IMR-90 (cell line): ENCODE data around the gene ZNF273. TPM values are rescaled to one million over a fixed set of nuclear protein-coding genes. Genes with fewer than 3 reads are reported as not detected.

Experiments
- ATAC-seq: fragments of 200-7000 bp; cut with Tn5 transposase; 2 replicates; pipeline ENCODE4 v1.9.1; 2020; ENCODE audit warnings: low read depth, mild to moderate bottlenecking, moderate library complexity
- BruUV-seq: library from RNA; stranded (reverse); fragments of 400-500 nt; replicated peaks from 2 replicates; lab custom pipeline; 2021; lab: Mats Ljungman, UMichigan
- CTCF ChIA-PET: fragments of 300-600 bp; formaldehyde crosslinking; extraction: SDS; loops from one replicate; lab custom pipeline; 2021; ENCODE audit warnings: antibody characterized with exemption; lab: Yijun Ruan, JAX
- POLR2A ChIA-PET: fragments of 300-600 bp; sonication (Branson Sonifier 250); formaldehyde crosslinking; loops from one replicate; lab custom pipeline; 2022; ENCODE audit warnings: antibody characterized with exemption; ENCODE audit not compliant: unreplicated experiment; lab: Charles Lee
- DNase-seq: peaks from one replicate; pipeline ENCODE4 v3.0.0; 2013
- H2AFZ ChIP-seq: replicated peaks from 2 replicates; pipeline ENCODE3; 2013; ENCODE audit warnings: low read length, mild to moderate bottlenecking; ENCODE audit not compliant: poor library complexity
- H2AK5ac ChIP-seq: 2 replicates; pipeline ENCODE4 v1.6.1; 2013; ENCODE audit warnings: low read depth, low read length, inconsistent platforms
- H2AK9ac ChIP-seq: replicated peaks from 2 replicates; pipeline ENCODE3; 2013; ENCODE audit warnings: mild to moderate bottlenecking, low read depth, low read length, moderate library complexity; ENCODE audit not compliant: poor library complexity
- H2BK120ac ChIP-seq: 2 replicates; pipeline ENCODE4 v1.6.1; 2013; ENCODE audit warnings: low read depth, low read length, inconsistent platforms
- H2BK15ac ChIP-seq: 3 replicates; pipeline ENCODE4 v1.6.1; 2013; ENCODE audit warnings: low read depth, low read length, inconsistent platforms
- H2BK20ac ChIP-seq: 2 replicates; pipeline ENCODE4 v1.6.1; 2013; ENCODE audit warnings: low read depth, mild to moderate bottlenecking, inconsistent platforms, low read length, moderate library complexity
- H2BK5ac ChIP-seq: 2 replicates; pipeline ENCODE4 v1.6.1; 2013; ENCODE audit warnings: mild to moderate bottlenecking, low read depth, low read length, inconsistent platforms; ENCODE audit not compliant: poor library complexity, severe bottlenecking
- H3K14ac ChIP-seq: replicated peaks from 2 replicates; pipeline ENCODE4 v1.6.1; 2013; ENCODE audit warnings: low read depth, low read length, inconsistent platforms
- H3K18ac ChIP-seq: 2 replicates; pipeline ENCODE4 v1.6.1; 2013; ENCODE audit warnings: low read depth, low read length, control low read depth
- H3K23ac ChIP-seq: 2 replicates; pipeline ENCODE4 v1.6.1; 2013; ENCODE audit warnings: low read depth, low read length, inconsistent platforms
- H3K27ac ChIP-seq: 2 replicates; pipeline ENCODE4 v1.5.1; 2013; ENCODE audit warnings: mild to moderate bottlenecking, control low read depth, low read length; ENCODE audit not compliant: insufficient read depth
- H3K27me3 ChIP-seq: 2 replicates; pipeline ENCODE4 v1.6.1; 2013; ENCODE audit warnings: low read length; ENCODE audit not compliant: control insufficient read depth, insufficient read depth
- H3K36me3 ChIP-seq: 2 replicates; pipeline ENCODE4 v1.6.1; 2013; ENCODE audit warnings: low read length, mixed read lengths; ENCODE audit not compliant: control insufficient read depth, insufficient read depth
- H3K4ac ChIP-seq: 2 replicates; pipeline ENCODE4 v1.6.1; 2013; ENCODE audit warnings: low read depth, low read length, inconsistent platforms
- H3K4me1 ChIP-seq: 2 replicates; pipeline ENCODE4 v1.6.1; 2013; ENCODE audit warnings: low read length, mixed read lengths; ENCODE audit not compliant: control insufficient read depth, insufficient read depth
- H3K4me2 ChIP-seq: 2 replicates; pipeline ENCODE4 v1.6.1; 2013; ENCODE audit warnings: low read depth, mild to moderate bottlenecking, control low read depth, low read length, moderate library complexity
- H3K4me3 ChIP-seq: 2 replicates; pipeline ENCODE4 v1.5.1; 2013; ENCODE audit warnings: low read depth, mild to moderate bottlenecking, control low read depth, low read length, moderate library complexity; ENCODE audit not compliant: insufficient read depth
- H3K56ac ChIP-seq: 2 replicates; pipeline ENCODE4 v1.6.1; 2013; ENCODE audit warnings: low read length, inconsistent platforms; ENCODE audit not compliant: insufficient read depth; ENCODE audit errors: extremely low read depth
- H3K79me1 ChIP-seq, 2 experiments: 2 replicates each; pipeline ENCODE4 v1.6.1; 2013; ENCODE audit warnings: low read length in 2 of 2, inconsistent platforms in 1 of 2, low read depth in 1 of 2
- H3K9ac ChIP-seq: 2 replicates; pipeline ENCODE4 v1.6.1; 2013; ENCODE audit warnings: low read depth, low read length, control low read depth
- H3K9me1 ChIP-seq: 2 replicates; pipeline ENCODE4 v1.6.1; 2013; ENCODE audit warnings: low read length, inconsistent platforms; ENCODE audit not compliant: insufficient read depth
- H3K9me3 ChIP-seq: 2 replicates; pipeline ENCODE4 v1.6.1; 2013; ENCODE audit warnings: low read length; ENCODE audit not compliant: control insufficient read depth, insufficient read depth
- H4K20me1 ChIP-seq: 2 replicates; pipeline ENCODE4 v1.6.1; 2013; ENCODE audit warnings: low read length, inconsistent platforms; ENCODE audit not compliant: insufficient read depth
- H4K5ac ChIP-seq: 2 replicates; pipeline ENCODE4 v1.6.1; 2013; ENCODE audit warnings: mild to moderate bottlenecking, low read depth, low read length, control low read depth
- H4K8ac ChIP-seq, 2 experiments: 2 replicates each; pipeline ENCODE4 v1.6.1; 2013; ENCODE audit warnings: low read depth in 2 of 2, low read length in 2 of 2, control low read depth in 1 of 2, inconsistent platforms in 1 of 2
- H4K91ac ChIP-seq: 2 replicates; pipeline ENCODE4 v1.6.1; 2013; ENCODE audit warnings: low read depth, low read length, inconsistent platforms; ENCODE audit not compliant: insufficient read depth
- CHD1 ChIP-seq: IDR thresholded peaks from 2 replicates; pipeline ENCODE4 v1.6.1; 2012; ENCODE audit warnings: low read depth, low read length, improper control_type of control experiment
- FOS ChIP-seq: fragments of 150-350 bp; IDR thresholded peaks from 2 replicates; pipeline ENCODE4 v1.6.1; 2016; ENCODE audit warnings: low read depth, low read length
- POLR2A ChIP-seq: IDR thresholded peaks from 2 replicates; pipeline ENCODE4 v1.6.1; 2012; ENCODE audit warnings: mild to moderate bottlenecking, low read depth, low read length
- RAD21 ChIP-seq: IDR thresholded peaks from 2 replicates; pipeline ENCODE4 v1.6.1; 2012; ENCODE audit warnings: low read length, improper control_type of control experiment
- RCOR1 ChIP-seq: IDR thresholded peaks from 2 replicates; pipeline ENCODE4 v1.6.1; 2012; ENCODE audit warnings: mild to moderate bottlenecking, low read length, improper control_type of control experiment; ENCODE audit not compliant: insufficient replicate concordance
- RFX5 ChIP-seq: IDR thresholded peaks from 2 replicates; pipeline ENCODE4 v1.8.0; 2012; ENCODE audit warnings: low read depth, mild to moderate bottlenecking, low read length, moderate library complexity
- SMC3 ChIP-seq: fragments of 150-350 bp; IDR thresholded peaks from 2 replicates; pipeline ENCODE4 v1.6.1; 2016; ENCODE audit warnings: low read depth, mild to moderate bottlenecking, antibody characterized with exemption, low read length, moderate library complexity
- WGBS, 2 experiments: methylation state at CpG; one replicate each; pipeline versions ENCODE4 v1.1.5 to v1.1.7; 2013; ENCODE audit warnings: missing lambda C conversion rate in 2 of 2; ENCODE audit not compliant: insufficient read length in 1 of 2; ENCODE audit errors: extremely low coverage in 2 of 2; 5-methylcytosine and 5-hydroxymethylcytosine counted together
- dilution Hi-C: fragments of 300-500 bp; cut with HindIII; formaldehyde crosslinking; loops from one replicate; pipeline ENCODE4 v1.14.3; 2018; ENCODE audit warnings: low sequenced_read_pairs; ENCODE audit not compliant: unreplicated experiment
- in situ Hi-C: fragments of 300-500 bp; cut with MboI; formaldehyde crosslinking; loops from 3 replicates; pipeline ENCODE4 v1.14.3; 2019; ENCODE audit warnings: low sequenced_read_pairs, inconsistent platforms, mixed read lengths
- intact Hi-C: fragments of 100-400 bp; cut with micrococcal nuclease; formaldehyde crosslinking; loops from 2 replicates; pipeline ENCODE4 v1.10.0; 2022
- polyA plus RNA-seq, 3 experiments: library from polyadenylated mRNA; depleted of rRNA; stranded (reverse); fragments of >200 nt; gene quantifications; 2 replicates each; pipeline ENCODE4 v1.2.3, GENCODE V29; 2012; ENCODE audit warnings: low replicate concordance in 1 of 3
- total RNA-seq: library from RNA; depleted of rRNA; stranded (reverse); fragments of >200 nt; gene quantifications from 2 replicates; pipeline ENCODE4 v1.2.3, GENCODE V29; 2012
- TF ChIP-seq, protein P1 (sequence below): fragments of 150-350 bp; IDR thresholded peaks from 2 replicates; pipeline ENCODE4 v1.6.1; 2017; ENCODE audit warnings: mild to moderate bottlenecking, antibody characterized with exemption, low read length, low read depth
- TF ChIP-seq, protein P2 (sequence below): conservative IDR thresholded peaks from 2 replicates; pipeline ENCODE4 v1.5.1; 2012; ENCODE audit warnings: mild to moderate bottlenecking, low read depth, low read length, improper control_type of control experiment
- TF ChIP-seq, protein P3 (sequence below): fragments of 150-350 bp; IDR thresholded peaks from 2 replicates; pipeline ENCODE4 v1.6.1; 2016; ENCODE audit warnings: low read depth, mild to moderate bottlenecking, low read length, moderate library complexity, borderline replicate concordance

ZNF273 gene
- total and polyA plus RNA-seq, 2 of the 4 experiments (the other 2 are of a cell fraction): 1.5 to 2.7 TPM

DNA sequence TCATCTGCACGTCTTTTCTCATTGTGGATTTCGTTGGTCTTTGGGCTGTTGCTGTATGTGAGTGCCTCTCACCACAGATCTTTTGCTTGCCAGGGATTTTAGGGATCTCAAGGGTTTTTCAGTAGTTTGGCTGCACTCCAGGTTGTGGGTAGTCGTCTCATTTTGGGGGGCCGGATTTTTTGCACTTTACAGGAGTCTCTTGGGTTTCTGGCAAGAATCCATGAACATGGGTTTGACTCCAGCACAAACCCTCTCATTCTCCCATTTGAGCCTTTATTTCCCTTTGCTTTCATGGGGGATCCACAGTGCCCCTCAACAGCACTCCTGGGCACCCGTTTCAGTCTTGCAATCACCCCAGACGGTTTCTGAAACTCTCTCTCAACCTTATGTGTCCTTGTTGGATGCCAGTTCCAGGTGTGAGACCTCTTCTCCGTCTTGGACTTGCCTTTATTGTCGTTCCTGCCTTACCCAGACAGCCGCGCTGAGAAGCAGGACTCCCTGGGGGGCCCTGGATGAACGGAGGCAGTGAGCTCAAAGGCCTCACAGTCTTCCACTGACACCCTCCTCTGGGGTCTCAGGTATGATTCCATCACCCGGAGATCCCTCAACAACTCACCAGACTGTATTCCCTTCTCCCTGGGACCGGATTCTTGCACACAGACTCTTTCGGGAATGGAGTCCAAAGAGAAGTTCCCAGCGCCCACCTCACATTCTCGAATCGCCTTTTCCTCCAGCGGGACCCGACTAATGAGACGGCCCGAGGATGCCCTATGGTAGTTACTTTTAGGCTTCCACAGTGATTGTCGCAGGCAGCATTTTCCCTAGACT, 18.8 kb upstream of the ZNF273 start (continued):
- TF ChIP-seq FOS (no peak), SMC3 (no peak), CHD1 (no peak), RCOR1 (no peak), RAD21 (no peak), POLR2A (no peak), RFX5 (no peak)

DNA sequence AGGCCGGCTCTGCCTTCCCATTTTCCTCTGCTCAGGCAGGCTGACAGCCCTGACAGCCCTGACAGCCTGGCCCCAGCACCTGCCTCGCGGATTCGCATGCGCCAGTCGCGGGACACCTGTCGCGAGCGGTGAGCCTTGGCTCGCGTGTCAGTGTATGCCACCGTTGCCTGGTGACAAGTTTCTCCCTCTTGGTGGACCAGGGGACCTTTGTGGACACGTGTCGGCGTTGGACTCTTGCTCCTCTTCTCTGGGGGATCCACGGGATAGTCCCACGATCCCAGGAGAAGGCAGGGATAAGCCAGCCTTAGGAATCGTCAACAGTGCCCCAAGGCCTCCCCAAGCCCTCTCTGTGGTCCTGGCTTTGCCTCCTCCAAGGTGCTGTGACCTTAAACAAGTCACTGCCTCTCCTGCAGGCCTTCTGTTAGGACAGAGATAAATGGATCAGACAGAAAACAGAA, 18.1 kb upstream of the ZNF273 start:
- H3K27ac ChIP-seq: no peak overlapping the region
- ATAC-seq (no peak), DNase-seq (no peak)
- no peak overlapping the region for H3K9ac ChIP-seq
- no peaks in the 10 kb centered on the region for H3K79me1 ChIP-seq
- no peaks in the 10 kb centered on the region for H4K20me1 ChIP-seq
- H3K14ac ChIP-seq: no peak overlapping the region
- H3K56ac ChIP-seq: no peak overlapping the region
- intact Hi-C loops: no loop called here
- no peak overlapping the region for H2BK20ac ChIP-seq
- TF ChIP-seq, protein P1, sequence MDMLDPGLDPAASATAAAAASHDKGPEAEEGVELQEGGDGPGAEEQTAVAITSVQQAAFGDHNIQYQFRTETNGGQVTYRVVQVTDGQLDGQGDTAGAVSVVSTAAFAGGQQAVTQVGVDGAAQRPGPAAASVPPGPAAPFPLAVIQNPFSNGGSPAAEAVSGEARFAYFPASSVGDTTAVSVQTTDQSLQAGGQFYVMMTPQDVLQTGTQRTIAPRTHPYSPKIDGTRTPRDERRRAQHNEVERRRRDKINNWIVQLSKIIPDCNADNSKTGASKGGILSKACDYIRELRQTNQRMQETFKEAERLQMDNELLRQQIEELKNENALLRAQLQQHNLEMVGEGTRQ: no peak
- no peak for TF ChIP-seq RFX5
- TF ChIP-seq, protein P2, sequence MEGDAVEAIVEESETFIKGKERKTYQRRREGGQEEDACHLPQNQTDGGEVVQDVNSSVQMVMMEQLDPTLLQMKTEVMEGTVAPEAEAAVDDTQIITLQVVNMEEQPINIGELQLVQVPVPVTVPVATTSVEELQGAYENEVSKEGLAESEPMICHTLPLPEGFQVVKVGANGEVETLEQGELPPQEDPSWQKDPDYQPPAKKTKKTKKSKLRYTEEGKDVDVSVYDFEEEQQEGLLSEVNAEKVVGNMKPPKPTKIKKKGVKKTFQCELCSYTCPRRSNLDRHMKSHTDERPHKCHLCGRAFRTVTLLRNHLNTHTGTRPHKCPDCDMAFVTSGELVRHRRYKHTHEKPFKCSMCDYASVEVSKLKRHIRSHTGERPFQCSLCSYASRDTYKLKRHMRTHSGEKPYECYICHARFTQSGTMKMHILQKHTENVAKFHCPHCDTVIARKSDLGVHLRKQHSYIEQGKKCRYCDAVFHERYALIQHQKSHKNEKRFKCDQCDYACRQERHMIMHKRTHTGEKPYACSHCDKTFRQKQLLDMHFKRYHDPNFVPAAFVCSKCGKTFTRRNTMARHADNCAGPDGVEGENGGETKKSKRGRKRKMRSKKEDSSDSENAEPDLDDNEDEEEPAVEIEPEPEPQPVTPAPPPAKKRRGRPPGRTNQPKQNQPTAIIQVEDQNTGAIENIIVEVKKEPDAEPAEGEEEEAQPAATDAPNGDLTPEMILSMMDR: no peak
- no peak for TF ChIP-seq RAD21
- TF ChIP-seq RCOR1: no peak
- TF ChIP-seq, protein P3, sequence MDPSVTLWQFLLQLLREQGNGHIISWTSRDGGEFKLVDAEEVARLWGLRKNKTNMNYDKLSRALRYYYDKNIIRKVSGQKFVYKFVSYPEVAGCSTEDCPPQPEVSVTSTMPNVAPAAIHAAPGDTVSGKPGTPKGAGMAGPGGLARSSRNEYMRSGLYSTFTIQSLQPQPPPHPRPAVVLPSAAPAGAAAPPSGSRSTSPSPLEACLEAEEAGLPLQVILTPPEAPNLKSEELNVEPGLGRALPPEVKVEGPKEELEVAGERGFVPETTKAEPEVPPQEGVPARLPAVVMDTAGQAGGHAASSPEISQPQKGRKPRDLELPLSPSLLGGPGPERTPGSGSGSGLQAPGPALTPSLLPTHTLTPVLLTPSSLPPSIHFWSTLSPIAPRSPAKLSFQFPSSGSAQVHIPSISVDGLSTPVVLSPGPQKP: no peak
- H3K4me2 ChIP-seq: no peak overlapping the region
- ChIA-PET CTCF (no interaction called here), POLR2A (no interaction called here)
- H3K4ac ChIP-seq: no peak overlapping the region
- H3K9me3 ChIP-seq: peaks cover 24% of the 10 kb centered on the region; the same call in 1 of the 2 replicates
- no peak overlapping the region for H2AK9ac ChIP-seq
- dilution Hi-C loops: no loop called here
- H4K91ac ChIP-seq: no peak overlapping the region
- H3K23ac ChIP-seq: no peak overlapping the region
- H3K36me3 ChIP-seq: no peaks in the 10 kb centered on the region
- no peak overlapping the region for H3K18ac ChIP-seq
- 79% methylated on average over 6 of the region's 19 CpGs; no CpG with 5 or more reads in 1 of the 2 experiments for WGBS, 2 experiments
- no peak overlapping the region for H2AFZ ChIP-seq
- no TSS peak for BruUV-seq
- H4K5ac ChIP-seq: no peak overlapping the region
- no peaks in the 10 kb centered on the region; the same call in 1 of the 2 replicates for H3K4me1 ChIP-seq
- H4K8ac ChIP-seq: no peak overlapping the region
- in situ Hi-C loops: no loop called here
- H3K9me1 ChIP-seq: no peaks in the 10 kb centered on the region
- no peak overlapping the region for H2BK120ac ChIP-seq
- H2BK15ac ChIP-seq: no peak overlapping the region
- no peak overlapping the region for H2BK5ac ChIP-seq
- no peak overlapping the region for H3K4me3 ChIP-seq
- no peak overlapping the region for H2AK5ac ChIP-seq
- peaks cover 46% of the 10 kb centered on the region for H3K27me3 ChIP-seq
